ENCODE results near the gene JADE3. TPM values are rescaled to one million over a fixed set of nuclear protein-coding genes. Genes with fewer than 3 reads are reported as not detected.
"Not testable (repeated sequence)": the region's sequence is repeated elsewhere in the genome, so short reads cannot be mapped to it uniquely, and the experiment has no call there.

Gene JADE3
- total RNA-seq, 8 experiments from 2014 or later = 2.2 to 15.1 (median 6.5) TPM

DNA sequence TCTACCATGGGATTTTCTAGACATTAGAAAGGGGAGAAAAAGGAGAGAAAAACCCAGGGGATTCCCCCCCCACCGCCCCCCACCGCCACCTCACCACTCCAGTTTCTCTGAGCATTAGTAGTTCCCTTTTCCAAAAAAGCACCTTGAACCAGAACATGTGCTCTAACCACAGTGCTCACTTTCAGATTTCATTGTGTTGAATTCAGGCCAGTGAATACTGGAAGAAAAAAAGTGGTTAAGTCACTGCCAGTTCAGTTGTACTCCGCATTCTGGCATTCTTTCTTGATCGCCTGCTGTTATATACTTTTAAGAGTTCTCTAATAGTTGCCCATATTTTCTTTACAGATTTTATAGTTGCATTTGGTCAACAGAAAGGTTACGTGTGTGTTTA is 40.9 kb downstream of the JADE3 start:
- ATAC-seq (replicated peaks in 6 of 8) = no peak
- peaks cover 0 to 6% of the 10 kb centered on the region in 2 donors for H3K4me1 ChIP-seq (replicated peaks in 1 of 2)
- WGBS, 10 experiments = 48 to 100% (median 77%) methylated on average over 1 to 3 of the region's 5 CpGs; no CpG with 5 or more reads in 6 of the 10 experiments
- H3K27ac ChIP-seq = no peak overlapping the region
- in situ Hi-C loops (cut with MboI; ENCODE audit: low pct_unique_long_range_greater_than_20kb in 2 of 9, low sequenced_read_pairs in 9 of 9, unreplicated experiment in 9 of 9) = no loop called here
- no peak overlapping the region for H3K4me3 ChIP-seq

DNA sequence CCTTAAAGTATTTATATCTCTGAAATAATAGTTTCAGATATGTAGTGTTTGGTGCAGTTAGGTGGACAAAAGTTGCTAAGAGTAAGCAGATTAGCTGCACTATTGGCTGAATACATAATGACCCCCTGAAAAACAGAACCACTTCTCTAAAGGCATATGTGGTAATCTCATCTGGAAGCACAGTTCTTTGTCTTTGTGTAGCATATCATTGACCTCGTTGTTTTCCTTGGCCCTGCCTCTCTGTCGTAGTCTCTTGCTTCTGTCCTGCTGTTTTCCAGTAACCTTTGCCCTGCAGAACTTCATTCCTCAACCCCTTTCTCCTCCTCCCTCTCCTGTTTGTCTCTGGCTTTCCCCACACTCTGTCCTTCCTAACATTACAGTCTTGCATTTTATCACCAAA is 41.4 kb downstream of the JADE3 start:
- in situ Hi-C loops (cut with MboI; ENCODE audit: low pct_unique_long_range_greater_than_20kb in 2 of 9, low sequenced_read_pairs in 9 of 9, unreplicated experiment in 9 of 9) = no loop called here

GRCh38 chrX:46954716-46955115 is 42.5 kb downstream of the JADE3 start:
- no peak for ATAC-seq (replicated peaks in 6 of 8)
- Histone ChIP-seq H3K27ac (no peak overlapping the region), H3K4me3 (no peak overlapping the region), H3K4me1 (replicated peaks in 1 of 2) (peaks cover 0 to 6% of the 10 kb centered on the region in 2 donors)
- in situ Hi-C loops (cut with MboI; ENCODE audit: low pct_unique_long_range_greater_than_20kb in 2 of 9, low sequenced_read_pairs in 9 of 9, unreplicated experiment in 9 of 9) = no loop called here
- WGBS, 10 experiments = no CpG with 5 or more reads among the region's 2 CpGs

More for the DNA sequence above, 41.4 kb downstream of the JADE3 start:
- peaks cover 0 to 6% of the 10 kb centered on the region in 2 donors for H3K4me1 ChIP-seq (replicated peaks in 1 of 2)
- no peak overlapping the region for H3K27ac ChIP-seq
- WGBS, 10 experiments = 0 to 23% (median 7%) methylated on average over 1 to 2 of the region's 2 CpGs; no CpG with 5 or more reads in 7 of the 10 experiments
- no peak for ATAC-seq (replicated peaks in 6 of 8)
- H3K4me3 ChIP-seq = no peak overlapping the region

GRCh38 chrX:46956589-46956988 is 44.4 kb downstream of the JADE3 start:
- H3K27ac ChIP-seq; H3K4me3 ChIP-seq; in situ Hi-C loops (cut with MboI; ENCODE audit: low pct_unique_long_range_greater_than_20kb in 2 of 9, low sequenced_read_pairs in 9 of 9, unreplicated experiment in 9 of 9); H3K4me1 ChIP-seq (replicated peaks in 1 of 2); ATAC-seq (replicated peaks in 6 of 8): not testable (repeated sequence)
- WGBS, 10 experiments = 51 to 100% (median 95%) methylated on average over 1 to 4 of the region's 4 CpGs; no CpG with 5 or more reads in 6 of the 10 experiments

- in situ Hi-C loops (cut with MboI; ENCODE audit: low pct_unique_long_range_greater_than_20kb in 2 of 9, low sequenced_read_pairs in 9 of 9, unreplicated experiment in 9 of 9) = no loop called here
- H3K4me1 ChIP-seq (replicated peaks in 1 of 2) = peaks cover 0 to 6% of the 10 kb centered on the region in 2 donors
- 0 to 100% (median 44%) methylated on average over 1 to 3 of the region's 3 CpGs; no CpG with 5 or more reads in 5 of the 10 experiments for WGBS, 10 experiments
- peak in 3 of 8 experiments; percentile 23 to 35 (median 32) for ATAC-seq (replicated peaks in 6 of 8)
- H3K4me3 ChIP-seq = no peak overlapping the region
- no peak overlapping the region for H3K27ac ChIP-seq
These were observed 45.1 kb downstream of the JADE3 start for GRCh38 chrX:46957297-46957696.

- Histone ChIP-seq H3K4me3 (no peak overlapping the region), H3K4me1 (replicated peaks in 1 of 2) (no peaks in the 10 kb centered on the region), H3K27ac (no peak overlapping the region)
- no peak for ATAC-seq (replicated peaks in 6 of 8)
- 40 to 80% methylated on average over 1 of the region's 2 CpGs; no CpG with 5 or more reads in 8 of the 10 experiments for WGBS, 10 experiments
- in situ Hi-C loops (cut with MboI; ENCODE audit: low pct_unique_long_range_greater_than_20kb in 2 of 9, low sequenced_read_pairs in 9 of 9, unreplicated experiment in 9 of 9) = no loop called here
These were observed 46.9 kb downstream of the JADE3 start for GRCh38 chrX:46959101-46959500.

GRCh38 chrX:46959985-46960700 is 47.9 kb downstream of the JADE3 start:
- ATAC-seq (replicated peaks in 6 of 8) = no peak

DNA sequence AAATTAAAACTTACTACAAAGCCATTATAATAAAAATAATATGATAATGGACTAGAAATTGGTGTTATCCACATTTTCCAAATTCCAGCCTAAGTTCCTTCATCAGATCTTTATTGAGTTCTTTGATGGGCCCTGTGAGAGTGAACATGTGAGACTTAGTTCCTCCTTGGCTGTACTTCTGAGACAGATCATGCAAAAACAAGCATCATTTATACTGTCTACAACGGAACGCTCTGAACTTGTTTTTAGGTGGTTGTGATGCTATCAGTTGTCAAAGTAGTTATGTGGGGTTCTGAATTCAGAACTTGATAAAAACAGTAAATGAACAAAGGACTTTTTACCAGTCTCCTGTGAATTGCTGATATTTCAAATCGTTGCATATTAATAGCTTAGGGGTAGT is 48.9 kb downstream of the JADE3 start:
- no peak for ATAC-seq (replicated peaks in 6 of 8)
- WGBS, 10 experiments = 40 to 100% (median 83%) methylated on average over 1 to 3 of the region's 3 CpGs; no CpG with 5 or more reads in 4 of the 10 experiments
- Histone ChIP-seq H3K4me3 (no peak overlapping the region), H3K4me1 (replicated peaks in 1 of 2) (no peaks in the 10 kb centered on the region), H3K27ac (no peak overlapping the region)
- in situ Hi-C loops (cut with MboI; ENCODE audit: low pct_unique_long_range_greater_than_20kb in 2 of 9, low sequenced_read_pairs in 9 of 9, unreplicated experiment in 9 of 9) = no loop called here

More at GRCh38 chrX:46959985-46960700, 47.9 kb downstream of the JADE3 start:
- H3K4me3 ChIP-seq = no peak overlapping the region
- no peak overlapping the region for H3K27ac ChIP-seq
- in situ Hi-C loops (cut with MboI; ENCODE audit: low pct_unique_long_range_greater_than_20kb in 2 of 9, low sequenced_read_pairs in 9 of 9, unreplicated experiment in 9 of 9) = no loop called here
- WGBS, 10 experiments = 58 to 100% (median 86%) methylated on average over 1 to 3 of the region's 3 CpGs; no CpG with 5 or more reads in 6 of the 10 experiments
- no peaks in the 10 kb centered on the region for H3K4me1 ChIP-seq (replicated peaks in 1 of 2)

GRCh38 chrX:46961574-46962283 is 49.5 kb downstream of the JADE3 start:
- in situ Hi-C loops (cut with MboI; ENCODE audit: low pct_unique_long_range_greater_than_20kb in 2 of 9, low sequenced_read_pairs in 9 of 9, unreplicated experiment in 9 of 9) = no loop called here
- peak in 1 of 8 experiments; percentile 44 for ATAC-seq (replicated peaks in 6 of 8)
- 23 to 86% (median 72%) methylated on average over 1 to 6 of the region's 7 CpGs; no CpG with 5 or more reads in 5 of the 10 experiments for WGBS, 10 experiments
- Histone ChIP-seq H3K4me1 (replicated peaks in 1 of 2) (no peaks in the 10 kb centered on the region), H3K27ac (no peak overlapping the region), H3K4me3 (no peak overlapping the region)

DNA sequence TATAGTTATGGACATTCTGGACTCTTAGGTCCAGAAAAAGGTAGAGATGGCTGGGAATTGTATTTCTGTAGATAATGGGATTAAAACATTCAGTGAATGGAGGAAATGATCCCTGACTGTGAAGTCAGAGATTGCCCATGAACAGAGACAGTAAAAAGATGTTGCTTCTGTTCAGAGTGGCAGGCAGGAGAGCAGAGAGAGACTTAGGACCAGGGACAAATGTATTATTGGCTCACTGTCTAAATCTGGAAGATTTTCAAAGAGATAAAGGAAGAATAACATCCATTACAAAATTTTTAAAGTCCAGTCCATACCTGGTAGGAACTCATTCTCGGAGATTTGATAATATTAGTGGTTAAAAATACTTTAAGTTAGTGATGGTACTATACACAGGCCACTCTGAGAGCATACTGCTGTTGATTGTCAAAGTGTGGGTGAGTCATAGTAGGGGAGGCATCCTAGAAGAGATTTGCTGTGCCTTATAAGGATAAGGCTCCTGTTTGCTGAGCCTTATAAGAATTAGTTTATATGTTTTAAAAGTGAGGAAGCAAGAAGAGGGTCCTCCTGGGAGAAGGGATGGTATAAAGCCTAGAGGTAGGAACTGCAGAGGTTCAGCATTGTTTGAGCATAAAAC is 53.0 kb downstream of the JADE3 start:
- H3K27ac ChIP-seq = no peak overlapping the region
- H3K4me3 ChIP-seq = no peak overlapping the region
- ATAC-seq (replicated peaks in 6 of 8) = peak in 3 of 8 experiments; percentile 49 to 85 (median 82)
- 36 to 100% methylated on average over 1 of the region's 1 CpG; no CpG with 5 or more reads in 8 of the 10 experiments for WGBS, 10 experiments
- in situ Hi-C loops (cut with MboI; ENCODE audit: low pct_unique_long_range_greater_than_20kb in 2 of 9, low sequenced_read_pairs in 9 of 9, unreplicated experiment in 9 of 9) = no loop called here
- no peaks in the 10 kb centered on the region for H3K4me1 ChIP-seq (replicated peaks in 1 of 2)

DNA sequence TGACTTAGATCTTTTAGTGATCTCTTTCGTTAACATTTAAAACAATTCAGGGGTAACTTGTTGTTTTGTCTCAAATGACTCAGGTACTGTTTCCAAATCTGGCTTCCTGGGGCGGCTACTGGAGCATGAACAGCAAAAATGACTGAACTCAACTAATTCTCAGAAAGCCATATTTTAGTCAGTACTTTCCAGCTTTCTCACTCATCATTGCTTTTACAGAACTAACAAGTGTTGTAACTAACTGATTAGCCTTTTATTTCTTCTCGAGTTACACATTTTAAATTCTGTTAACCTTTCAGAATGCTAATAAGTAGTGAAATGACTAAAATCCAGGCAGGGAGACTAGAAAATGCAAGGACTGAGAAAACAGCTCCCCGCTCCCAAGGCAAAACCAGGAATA is 55.3 kb downstream of the JADE3 start:
- in situ Hi-C loops (cut with MboI; ENCODE audit: low pct_unique_long_range_greater_than_20kb in 2 of 9, low sequenced_read_pairs in 9 of 9, unreplicated experiment in 9 of 9) = no loop called here
- Histone ChIP-seq H3K27ac (no peak overlapping the region), H3K4me1 (replicated peaks in 1 of 2) (no peaks in the 10 kb centered on the region), H3K4me3 (no peak overlapping the region)
- 13 to 100% (median 61%) methylated on average over 1 to 3 of the region's 4 CpGs; no CpG with 5 or more reads in 2 of the 10 experiments for WGBS, 10 experiments
- ATAC-seq (replicated peaks in 6 of 8) = no peak

GRCh38 chrX:46977046-46977445 is 64.8 kb downstream of the JADE3 start:
- ATAC-seq (replicated peaks in 6 of 8); H3K27ac ChIP-seq; H3K4me1 ChIP-seq (replicated peaks in 1 of 2); H3K4me3 ChIP-seq; in situ Hi-C loops (cut with MboI; ENCODE audit: low pct_unique_long_range_greater_than_20kb in 2 of 9, low sequenced_read_pairs in 9 of 9, unreplicated experiment in 9 of 9): not testable (repeated sequence)
- WGBS, 10 experiments = 20 to 100% (median 84%) methylated on average over 1 to 4 of the region's 4 CpGs; no CpG with 5 or more reads in 7 of the 10 experiments
